Measurements from ENCODE around the gene PRH1.

Gene PRH1

GRCh38 chr12:10838461-10838860 lies 45.6 kb downstream of the PRH1 start:
- DNase-seq: no peak

Measured in activated CD4-positive, alpha-beta T cell treated with anti-CD3 and anti-CD28 coated beads, Interleukin-2, amount 50 U/mL, for 48 hours (primary cell).